ENCODE measurements around the gene COL4A2. TPM values are rescaled to one million over a fixed set of nuclear protein-coding genes. Genes with fewer than 3 reads are reported as not detected.

Gene COL4A2
- total and polyA plus RNA-seq, 11 donors = 92.4 to 377 (median 166) TPM

DNA sequence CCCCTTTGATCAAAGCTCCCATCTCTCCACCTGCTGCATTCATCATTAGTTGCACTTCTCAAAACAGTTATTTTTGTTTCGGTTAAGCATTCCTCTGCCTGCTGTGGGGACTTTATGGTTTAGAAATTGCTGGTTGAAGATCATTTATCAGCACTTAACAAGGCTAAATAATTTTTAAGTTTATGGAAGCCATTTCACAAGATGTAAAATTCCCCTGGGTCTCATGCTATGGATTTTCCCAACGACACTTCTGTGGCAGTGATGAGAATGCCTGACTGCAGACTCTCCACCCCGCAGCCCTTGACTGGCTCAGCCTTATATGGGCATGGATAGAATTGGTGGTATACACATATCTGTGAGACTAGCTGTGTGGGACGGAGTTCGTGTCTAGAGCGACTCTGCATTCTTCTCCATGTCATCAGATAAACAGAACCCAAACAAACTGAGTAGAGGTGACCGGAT is 52.8 kb downstream of the COL4A2 start:
- Histone ChIP-seq H3K27ac (peak overlapping the region; percentile 51 to 91 (median 79)), H3K9me3 (no peaks in the 10 kb centered on the region), H3K27me3 (no peaks in the 10 kb centered on the region), H3K4me1 (peaks cover 6 to 60% (median 43%) of the 10 kb centered on the region in 12 donors), H3K36me3 (peaks cover 0 to 28% (median 18%) of the 10 kb centered on the region in 9 donors), H3K4me3 (no peak overlapping the region)
- 41 to 74% (median 52%) methylated on average over 7 of the region's 7 CpGs for WGBS, 4 donors
- ATAC-seq = peak in 1 of 4 donors; percentile 17
- intact Hi-C loops (cut with DNase I) = loop anchor here in 1 of 10 donors (5.0 kb wide), 1 partner anchor 52 kb away; no protein-coding TSS in a partner anchor
- TF ChIP-seq POLR2A (IDR thresholded peaks at IDR 0.05) = no peak
- TF ChIP-seq, protein P1, sequence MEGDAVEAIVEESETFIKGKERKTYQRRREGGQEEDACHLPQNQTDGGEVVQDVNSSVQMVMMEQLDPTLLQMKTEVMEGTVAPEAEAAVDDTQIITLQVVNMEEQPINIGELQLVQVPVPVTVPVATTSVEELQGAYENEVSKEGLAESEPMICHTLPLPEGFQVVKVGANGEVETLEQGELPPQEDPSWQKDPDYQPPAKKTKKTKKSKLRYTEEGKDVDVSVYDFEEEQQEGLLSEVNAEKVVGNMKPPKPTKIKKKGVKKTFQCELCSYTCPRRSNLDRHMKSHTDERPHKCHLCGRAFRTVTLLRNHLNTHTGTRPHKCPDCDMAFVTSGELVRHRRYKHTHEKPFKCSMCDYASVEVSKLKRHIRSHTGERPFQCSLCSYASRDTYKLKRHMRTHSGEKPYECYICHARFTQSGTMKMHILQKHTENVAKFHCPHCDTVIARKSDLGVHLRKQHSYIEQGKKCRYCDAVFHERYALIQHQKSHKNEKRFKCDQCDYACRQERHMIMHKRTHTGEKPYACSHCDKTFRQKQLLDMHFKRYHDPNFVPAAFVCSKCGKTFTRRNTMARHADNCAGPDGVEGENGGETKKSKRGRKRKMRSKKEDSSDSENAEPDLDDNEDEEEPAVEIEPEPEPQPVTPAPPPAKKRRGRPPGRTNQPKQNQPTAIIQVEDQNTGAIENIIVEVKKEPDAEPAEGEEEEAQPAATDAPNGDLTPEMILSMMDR (IDR thresholded peaks at IDR 0.05) = no peak
- DNase-seq = no peak

DNA sequence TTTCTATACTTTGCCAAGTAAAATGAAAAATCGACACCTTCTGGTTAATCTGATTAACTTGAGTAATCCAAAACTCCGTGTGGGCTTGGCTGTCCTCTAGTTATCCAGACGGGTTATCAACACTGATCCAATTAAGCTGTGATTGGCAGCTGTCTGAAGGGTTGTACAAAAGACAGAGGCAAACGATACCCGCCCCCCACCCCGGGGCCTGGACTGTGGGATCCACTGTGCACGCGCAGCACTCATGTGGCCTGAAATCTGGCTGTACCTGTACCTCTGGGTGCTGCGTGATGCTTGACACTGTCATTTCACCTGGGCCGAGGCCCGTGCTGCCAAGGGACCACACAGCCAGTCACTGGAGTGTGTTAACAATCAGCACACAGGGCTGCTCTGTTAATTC is 53.5 kb downstream of the COL4A2 start:
- Histone ChIP-seq H3K36me3 (peaks cover 0 to 28% (median 18%) of the 10 kb centered on the region in 9 donors), H3K27me3 (no peaks in the 10 kb centered on the region), H3K9me3 (no peaks in the 10 kb centered on the region), H3K27ac (peak overlapping the region; percentile 51 to 91 (median 79)), H3K4me3 (no peak overlapping the region), H3K4me1 (peaks cover 6 to 59% (median 42%) of the 10 kb centered on the region in 12 donors)
- no peak for DNase-seq
- ATAC-seq = peak in 2 of 4 donors; percentile 3 to 6
- WGBS, 4 donors = 40 to 53% (median 47%) methylated on average over 11 of the region's 11 CpGs
- intact Hi-C loops (cut with DNase I) = loop anchor here in 1 of 10 donors (5.0 kb wide), 1 partner anchor 52 kb away; no protein-coding TSS in a partner anchor
- no peak for TF ChIP-seq POLR2A (IDR thresholded peaks at IDR 0.05)
- TF ChIP-seq, protein P1 (IDR thresholded peaks at IDR 0.05) = no peak

DNA sequence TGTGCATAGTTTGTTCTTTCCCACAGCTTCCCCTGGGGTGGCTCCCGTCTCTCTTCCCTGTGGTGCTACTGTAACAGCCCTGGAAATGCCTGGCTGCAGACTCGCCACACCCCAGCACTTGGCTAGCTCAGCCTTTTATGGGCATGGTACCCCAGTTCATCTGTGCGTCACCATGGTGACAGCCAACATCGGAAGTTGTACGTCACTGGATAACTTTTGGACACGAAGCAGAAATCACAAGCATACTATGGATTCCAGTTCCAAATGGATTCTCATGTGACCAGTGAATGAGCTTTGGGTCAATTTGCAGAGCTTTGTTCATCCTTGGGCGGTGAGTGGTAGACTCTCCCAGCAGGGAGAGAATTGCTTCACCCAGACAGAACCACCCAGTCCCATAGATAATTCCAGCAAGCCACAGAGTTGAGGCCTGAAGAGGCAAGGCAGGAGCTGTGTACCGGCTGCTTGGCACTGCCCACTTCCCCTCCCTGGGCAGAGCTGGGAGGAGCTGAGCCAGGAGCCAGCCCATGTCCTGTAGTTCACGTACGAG is 54.4 kb downstream of the COL4A2 start:
- no peaks in the 10 kb centered on the region for H3K27me3 ChIP-seq
- intact Hi-C loops (cut with DNase I) = loop anchor here in 1 of 10 donors (5.0 kb wide), 1 partner anchor 51 kb away; no protein-coding TSS in a partner anchor
- peak; percentile 79 to 88 (median 83) for DNase-seq
- H3K27ac ChIP-seq = peak overlapping the region; percentile 51 to 91 (median 79)
- peaks cover 0 to 29% (median 22%) of the 10 kb centered on the region in 9 donors for H3K36me3 ChIP-seq
- H3K4me3 ChIP-seq = peak overlapping the region in 1 of 12 donors; percentile 0
- H3K9me3 ChIP-seq = no peaks in the 10 kb centered on the region
- peak; percentile 86 to 93 (median 88) for ATAC-seq
- WGBS, 4 donors = 0 to 26% (median 17%) methylated on average over 4 to 10 of the region's 10 CpGs
- H3K4me1 ChIP-seq = peaks cover 6 to 62% (median 42%) of the 10 kb centered on the region in 12 donors
- TF ChIP-seq, protein P1 (IDR thresholded peaks at IDR 0.05) = no peak
- TF ChIP-seq POLR2A (IDR thresholded peaks at IDR 0.05) = no peak

DNA sequence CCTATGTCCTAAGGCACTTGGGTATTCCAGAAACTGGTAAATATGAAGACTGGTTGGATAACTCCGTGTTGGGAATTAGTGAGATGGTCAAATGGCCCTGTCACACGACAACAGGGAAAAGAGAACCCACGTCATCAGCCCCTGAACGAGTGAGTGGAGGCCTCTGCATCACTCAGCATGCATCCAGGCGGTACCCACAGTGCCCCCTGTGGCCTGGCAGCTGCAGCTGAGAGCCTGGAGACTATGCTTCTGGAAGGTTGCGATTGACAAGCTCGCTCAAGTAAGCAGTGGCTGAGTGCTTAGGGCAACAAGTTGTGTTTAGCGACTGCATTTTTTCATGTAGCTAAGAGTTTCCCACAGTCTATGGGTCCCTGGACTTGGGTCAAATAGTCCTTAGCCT is 55.9 kb downstream of the COL4A2 start:
- no peak for TF ChIP-seq POLR2A (IDR thresholded peaks at IDR 0.05)
- TF ChIP-seq, protein P1 (IDR thresholded peaks at IDR 0.05) = peak in 4 of 12 donors; percentile 11 to 23 (median 16)
- Histone ChIP-seq H3K27me3 (no peaks in the 10 kb centered on the region), H3K9me3 (no peaks in the 10 kb centered on the region), H3K4me1 (peaks cover 6 to 63% (median 47%) of the 10 kb centered on the region in 12 donors), H3K36me3 (peaks cover 0 to 26% (median 11%) of the 10 kb centered on the region in 9 donors), H3K4me3 (no peak overlapping the region), H3K27ac (peak overlapping the region in 10 of 12 donors; percentile 4 to 91 (median 78))
- 85 to 91% (median 86%) methylated on average over 8 of the region's 8 CpGs for WGBS, 4 donors
- DNase-seq (no peak), ATAC-seq (no peak)
- intact Hi-C loops (cut with DNase I) = loop anchor here in 1 of 10 donors (5.0 kb wide), 1 partner anchor 49 kb away; no protein-coding TSS in a partner anchor
